NCI-H1105 (cell line): ENCODE results near the gene NKX3-2.

Experiments used
- DNase-seq: peaks from one replicate; lab custom pipeline; 2025; lab: John Stamatoyannopoulos, UW

The NKX3-2 gene

DNA sequence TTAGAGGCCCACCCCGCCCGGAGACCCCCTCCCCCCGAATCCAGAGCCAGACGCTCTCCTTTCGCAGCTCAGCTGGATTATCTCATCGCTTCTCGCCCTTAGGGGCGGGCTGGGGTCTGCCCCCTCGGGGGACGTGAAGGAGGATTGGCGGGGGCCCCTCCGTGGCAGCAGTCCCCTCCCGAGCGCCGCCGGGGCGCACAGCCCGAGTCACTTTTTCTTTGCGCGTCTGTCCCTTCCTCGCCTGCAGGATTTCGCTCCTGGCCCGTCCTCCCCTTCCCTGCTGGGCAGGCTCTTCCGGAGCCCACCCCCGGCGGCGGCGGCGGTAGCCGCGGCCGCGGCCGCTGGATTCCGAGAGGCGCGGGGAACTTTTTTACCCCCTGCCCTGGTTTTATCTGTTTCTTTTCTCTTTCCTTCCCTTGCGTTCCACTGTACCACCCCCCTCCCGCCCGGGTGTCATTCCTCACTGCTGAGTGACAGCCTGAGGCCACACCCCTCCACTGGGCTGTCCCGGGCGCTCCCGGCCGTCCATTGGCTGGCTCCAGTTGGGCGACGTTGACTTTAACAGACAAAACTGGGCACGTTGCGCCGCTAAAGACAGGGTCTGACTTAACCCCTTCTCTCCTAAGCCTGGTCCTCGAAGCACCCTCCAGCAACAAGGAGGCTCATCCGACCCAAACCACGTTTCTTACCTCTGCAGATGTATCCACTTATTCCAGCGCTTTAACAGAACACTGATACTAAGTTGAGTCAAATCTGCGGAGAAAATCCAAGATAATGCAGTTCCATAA is 492 bp upstream of the NKX3-2 start:
- peak; percentile 27 for DNase-seq

DNA sequence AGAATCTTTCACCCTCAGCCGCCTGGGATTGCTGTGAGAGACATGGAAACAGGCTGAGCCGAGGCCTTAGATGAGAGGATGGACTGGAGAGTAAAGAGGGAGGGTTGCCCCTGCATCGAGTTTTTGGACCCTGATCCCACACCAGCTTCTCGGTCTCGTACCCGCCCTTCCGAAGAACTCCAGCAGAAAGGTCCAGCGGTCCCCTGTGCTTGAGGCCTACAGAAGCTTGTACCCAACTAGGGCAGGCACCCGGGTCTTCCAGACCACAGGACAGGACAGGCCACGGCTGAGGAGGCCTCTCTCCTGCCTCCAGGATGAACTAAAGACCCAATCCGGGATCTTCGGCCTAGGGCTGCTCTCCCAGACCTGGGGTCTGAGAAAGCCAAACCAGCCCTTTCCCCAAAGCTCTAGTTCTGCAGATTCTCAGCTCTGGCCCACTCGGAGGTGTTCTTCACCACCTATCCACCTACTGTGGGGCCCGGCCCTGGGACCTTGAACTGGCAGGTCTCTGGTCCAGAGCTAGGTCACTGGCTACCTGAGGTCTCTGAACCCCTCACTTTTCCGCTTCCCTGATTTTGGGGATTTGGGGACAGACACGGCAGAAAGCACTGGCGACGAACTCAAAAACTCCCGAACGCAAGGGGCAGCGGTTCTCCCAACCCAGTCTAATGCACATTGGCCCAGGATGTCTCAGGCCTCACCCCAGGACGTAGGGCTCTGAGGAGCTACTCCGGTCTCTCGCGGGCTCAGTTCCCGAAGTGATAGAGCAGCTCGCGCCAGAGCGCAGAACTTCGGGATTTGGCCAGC is 1.1 kb downstream of the NKX3-2 start:
- DNase-seq, result no peak

DNA sequence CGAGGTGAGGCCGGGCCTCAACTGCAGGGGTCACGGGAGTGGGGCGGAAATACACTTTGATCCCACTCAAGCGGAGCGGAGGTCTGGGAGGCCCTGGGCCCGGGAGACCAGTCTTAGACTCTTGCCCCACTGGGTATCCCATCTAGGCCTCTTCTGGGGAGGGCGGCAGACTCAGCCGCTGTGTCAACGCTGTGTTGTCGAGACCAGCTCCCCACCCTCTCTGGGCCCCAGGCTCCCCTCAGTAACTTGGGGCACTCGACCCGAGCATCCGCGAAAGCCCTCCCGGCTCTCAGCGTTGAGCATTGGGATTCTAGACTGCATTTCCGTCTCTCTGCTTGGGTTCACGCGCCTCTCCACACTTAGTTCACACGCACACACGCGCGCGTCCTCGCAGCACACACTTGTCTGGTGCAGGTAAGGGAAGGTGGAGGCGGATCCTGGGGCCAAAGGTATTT is 1.7 kb downstream of the NKX3-2 start:
- DNase-seq, result no peak

DNA sequence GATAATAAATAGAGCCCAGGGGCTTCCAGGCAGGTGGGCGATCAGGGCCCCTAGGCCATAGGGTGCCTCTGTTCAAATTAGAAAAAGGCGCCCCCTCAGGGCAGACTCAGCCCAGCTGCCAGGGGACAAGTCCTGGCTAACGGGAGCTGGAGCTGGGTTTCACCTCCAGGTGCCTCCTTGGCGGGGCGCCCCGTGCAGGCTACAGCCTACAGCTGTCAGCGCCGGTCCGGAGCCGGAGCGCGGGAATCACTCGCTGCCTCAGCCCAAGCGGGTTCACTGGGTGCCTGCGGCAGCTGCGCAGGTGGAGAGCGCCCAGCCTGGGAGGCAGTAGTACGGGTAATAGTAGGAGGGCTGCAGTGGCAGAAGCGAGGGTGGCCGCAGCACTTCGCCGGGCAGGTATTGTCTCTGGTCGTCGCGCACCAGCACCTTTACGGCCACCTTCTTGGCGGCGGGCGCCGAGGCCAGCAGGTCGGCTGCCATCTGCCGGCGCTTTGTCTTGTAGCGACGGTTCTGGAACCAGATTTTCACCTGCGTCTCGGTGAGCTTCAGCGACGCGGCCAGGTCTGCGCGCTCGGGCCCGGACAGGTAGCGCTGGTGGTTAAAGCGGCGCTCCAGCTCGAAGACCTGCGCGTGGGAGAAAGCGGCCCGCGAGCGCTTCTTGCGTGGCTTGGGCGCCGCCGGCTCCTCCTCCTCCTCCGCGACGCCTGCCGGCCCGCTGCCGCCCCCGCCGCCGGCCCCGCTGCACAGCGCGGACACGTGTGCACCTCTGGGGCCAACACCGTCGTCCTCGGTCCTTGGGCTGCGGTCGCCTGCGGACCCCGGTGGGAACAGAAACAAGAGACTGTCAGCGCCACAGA is 2.4 kb downstream of the NKX3-2 start:
- no peak for DNase-seq

DNA sequence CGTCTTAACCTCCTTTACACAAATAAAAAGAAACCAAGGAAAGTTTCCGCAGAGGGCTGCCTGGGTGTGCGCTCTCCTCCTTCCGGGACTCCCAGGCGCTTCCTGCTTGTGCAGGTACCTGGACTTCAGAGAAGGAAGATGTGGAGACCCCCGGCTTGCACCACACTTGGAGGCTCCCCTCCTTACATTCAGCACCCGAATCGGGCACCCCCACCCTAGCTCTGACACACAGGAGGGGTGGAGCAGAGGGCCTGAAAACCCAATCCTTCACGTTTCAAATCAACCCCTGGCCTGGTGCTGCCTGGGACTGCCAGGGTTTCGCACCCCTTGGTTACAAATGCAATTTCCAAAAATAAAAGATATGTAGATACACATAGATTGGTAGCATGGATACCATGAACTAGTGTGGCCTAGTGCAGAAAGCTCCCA is 3.1 kb downstream of the NKX3-2 start:
- no peak for DNase-seq

DNA sequence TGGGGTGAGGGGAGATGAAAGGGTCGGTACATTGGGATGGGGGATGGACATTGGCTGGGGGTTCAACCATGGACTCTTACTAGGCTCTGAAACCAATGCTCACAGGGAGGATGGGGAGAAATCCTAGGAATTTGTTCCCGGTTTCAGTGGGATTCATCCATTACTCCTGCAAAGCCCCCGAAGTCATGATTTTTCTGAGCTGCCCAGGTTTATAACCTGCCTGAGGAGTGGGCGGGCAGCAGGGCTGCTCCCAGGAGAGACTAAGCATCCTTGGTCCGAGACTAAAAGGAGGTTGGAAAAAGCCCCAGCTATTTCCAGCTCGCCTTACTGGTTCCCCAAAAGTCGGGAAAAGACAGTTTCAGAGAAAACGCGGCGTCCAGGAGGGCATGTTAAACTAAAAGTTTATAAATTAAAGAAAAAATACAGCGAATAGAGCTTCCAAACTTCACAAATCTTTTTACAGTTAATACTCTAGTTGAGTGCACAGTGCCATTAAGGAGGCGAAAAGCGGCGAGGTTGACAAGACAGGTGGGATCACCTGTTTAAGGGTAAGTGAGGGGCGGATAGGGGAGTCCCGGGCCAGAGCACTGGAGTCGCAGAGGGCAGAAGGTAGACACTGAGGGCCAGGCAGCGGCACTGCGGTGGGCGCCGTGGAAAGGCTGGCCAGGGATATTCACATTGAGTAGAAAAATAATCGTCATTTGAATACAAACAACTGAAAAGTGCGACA is 3.7 kb downstream of the NKX3-2 start:
- DNase-seq, result no peak

DNA sequence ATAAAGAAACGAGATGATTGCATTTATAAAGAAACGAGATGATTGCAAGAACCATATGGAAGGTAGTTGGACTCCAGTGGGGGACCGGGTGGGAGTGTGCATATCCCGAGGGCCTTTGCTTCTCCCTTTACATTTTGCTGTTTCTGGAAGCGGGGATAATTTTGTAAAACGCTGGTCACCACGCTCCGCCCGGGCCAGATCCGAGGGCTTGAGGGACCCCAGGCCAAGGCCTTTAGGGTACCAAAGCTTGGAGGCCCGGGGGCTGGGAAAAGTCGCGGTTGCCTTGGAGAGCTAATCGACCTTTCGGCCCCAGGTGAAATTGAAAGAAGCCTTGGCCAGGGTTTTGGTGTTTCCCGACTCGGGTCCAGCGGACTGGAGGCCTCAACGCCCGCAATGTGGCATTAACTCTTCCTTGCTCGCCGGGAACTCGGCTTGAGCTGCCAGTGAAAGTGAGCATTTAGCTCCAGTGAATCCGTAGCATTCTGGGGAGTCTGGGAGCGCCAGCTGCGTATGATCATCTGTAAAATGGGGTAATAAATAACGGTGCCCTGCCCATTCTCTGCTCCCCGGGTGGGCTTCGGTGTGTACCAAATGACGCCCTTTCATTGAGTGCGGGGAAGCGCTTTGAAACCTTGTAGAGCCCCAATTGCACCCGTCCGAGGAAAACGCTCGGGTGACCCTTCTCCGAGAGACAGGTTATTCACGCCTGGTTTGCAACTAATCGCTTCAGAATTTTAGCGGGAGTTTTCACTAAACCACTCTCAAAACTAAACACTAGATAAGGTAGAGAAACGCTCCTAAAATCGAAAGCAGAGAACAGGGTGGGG is 4.5 kb downstream of the NKX3-2 start:
- no peak for DNase-seq

DNA sequence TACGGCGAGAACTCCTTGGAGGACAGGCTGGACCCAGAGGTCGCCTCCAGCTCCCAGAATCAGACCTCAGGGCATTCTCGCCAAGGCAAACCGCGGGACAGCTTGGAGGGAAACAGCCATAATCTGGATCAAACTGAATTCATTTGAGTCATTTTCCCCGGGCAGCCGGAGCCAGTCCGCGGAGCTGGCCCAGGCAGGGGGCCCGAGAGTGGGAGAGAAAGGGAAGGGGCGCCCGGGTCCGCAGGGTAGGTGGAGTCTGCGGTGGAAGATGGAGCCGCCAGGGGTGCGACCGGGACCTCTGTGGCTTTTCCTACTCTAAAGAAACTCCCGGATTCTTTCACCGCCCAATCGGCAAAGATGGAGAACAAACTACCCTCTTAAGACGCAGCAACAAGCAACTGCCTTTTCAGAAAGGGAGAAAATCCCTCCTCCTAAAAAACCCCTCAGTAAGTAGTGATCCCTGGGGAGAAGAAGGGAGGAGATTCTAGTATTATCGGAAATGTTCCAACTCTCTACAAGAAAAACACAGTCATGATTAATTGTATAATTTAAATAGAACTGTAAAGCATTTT is 5.2 kb downstream of the NKX3-2 start:
- DNase-seq, result no peak

DNA sequence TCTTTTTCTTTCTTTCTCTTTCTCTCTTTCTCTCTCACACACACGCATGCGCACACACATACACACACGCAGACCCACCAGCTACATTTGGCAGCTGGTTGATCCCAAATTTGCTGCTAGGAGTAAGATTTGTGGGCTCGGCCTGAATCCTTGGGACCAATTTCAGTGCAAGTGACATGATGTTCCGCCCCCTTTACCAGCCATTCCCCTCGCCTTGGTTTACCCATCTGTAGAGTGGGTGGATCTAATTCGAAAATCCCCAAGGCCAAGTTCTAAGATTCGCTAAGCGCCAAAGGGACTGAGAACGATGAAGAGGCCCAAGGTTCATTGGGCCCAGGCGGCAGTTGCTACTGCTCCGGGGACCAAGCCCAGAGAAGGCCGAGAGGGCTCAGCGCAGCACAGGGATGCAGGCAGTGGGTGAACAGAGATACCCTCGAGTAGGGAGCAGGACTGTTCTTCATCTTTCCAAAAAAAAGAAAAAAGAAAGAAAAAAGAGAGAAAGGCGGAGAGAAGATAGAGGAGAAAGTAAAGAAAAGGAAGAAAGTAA is 5.8 kb downstream of the NKX3-2 start:
- no peak for DNase-seq

DNA sequence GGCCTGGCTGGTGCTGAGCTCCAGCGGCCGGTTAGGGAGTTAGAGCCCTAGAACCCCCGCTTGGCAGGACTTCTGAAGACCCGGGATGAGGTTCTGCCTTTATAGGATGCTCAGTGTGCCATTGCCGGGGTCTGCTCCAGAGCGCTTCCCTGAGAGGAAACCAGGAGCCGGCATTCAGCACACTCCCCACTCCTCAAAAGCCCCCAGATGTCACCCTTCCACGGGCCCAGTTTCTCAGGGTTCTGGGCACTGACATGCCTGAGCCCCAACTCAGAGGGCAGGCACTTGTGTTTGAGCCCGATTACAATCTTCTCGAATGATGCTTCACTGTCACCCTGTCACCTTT is 6.5 kb downstream of the NKX3-2 start:
- no peak for DNase-seq

DNA sequence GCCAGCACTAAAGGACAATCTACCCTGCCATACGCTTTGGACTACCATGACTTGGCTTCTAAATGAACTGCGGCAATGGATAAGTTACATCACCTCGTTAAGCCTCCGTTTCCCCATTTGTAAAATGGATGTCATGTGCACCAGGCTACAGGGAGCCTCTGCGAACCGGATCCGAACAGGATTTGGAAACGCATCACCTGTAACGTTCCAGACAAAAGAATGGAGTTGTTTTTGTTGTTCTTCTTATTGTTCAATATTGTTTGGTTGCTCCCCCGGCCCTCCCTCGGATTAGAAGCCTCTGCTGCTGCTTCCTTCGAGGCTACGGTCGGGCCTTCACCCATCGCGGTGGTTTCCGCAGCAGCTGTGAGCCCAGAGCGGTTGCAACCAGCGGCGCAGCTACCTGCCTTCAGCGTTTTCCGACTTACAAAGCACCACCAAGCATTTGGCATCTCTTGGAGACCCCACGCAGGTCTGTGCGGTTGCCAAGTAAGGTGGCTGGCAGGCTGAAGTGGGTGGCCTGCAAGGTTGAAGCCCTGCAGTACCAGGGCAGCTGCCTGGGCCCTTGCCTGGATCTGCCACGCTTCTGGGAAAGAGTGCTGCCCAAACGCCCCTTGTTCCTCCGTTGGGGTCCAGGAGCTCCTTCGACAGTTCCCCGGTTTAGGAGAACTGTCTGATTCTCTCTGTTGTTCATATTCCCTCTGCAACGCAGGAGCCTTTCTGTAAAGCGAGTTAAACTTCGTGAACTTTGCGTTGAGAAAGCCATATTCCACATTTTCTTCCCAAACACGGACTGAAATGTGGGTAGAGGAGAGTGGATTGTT is 7.1 kb downstream of the NKX3-2 start:
- DNase-seq, result no peak

DNA sequence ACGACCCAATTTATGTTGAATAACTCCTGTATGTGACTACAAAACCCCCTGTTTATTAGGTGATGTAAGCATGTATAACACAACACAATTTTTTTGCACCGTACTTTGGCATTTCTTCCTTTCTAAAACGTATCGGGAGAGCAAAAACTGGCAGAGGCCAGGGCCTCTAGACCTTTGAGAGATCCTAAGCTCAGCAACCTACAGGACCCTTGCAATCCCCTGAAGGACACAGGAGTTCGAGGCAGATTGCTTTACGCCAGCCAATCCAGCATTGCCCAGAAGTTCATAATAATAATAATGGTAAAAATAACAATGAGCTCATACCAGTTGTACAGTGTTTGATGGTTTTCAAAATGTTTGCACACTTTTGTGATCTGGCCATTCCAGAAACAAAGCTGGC is 7.7 kb downstream of the NKX3-2 start:
- DNase-seq, result no peak

DNA sequence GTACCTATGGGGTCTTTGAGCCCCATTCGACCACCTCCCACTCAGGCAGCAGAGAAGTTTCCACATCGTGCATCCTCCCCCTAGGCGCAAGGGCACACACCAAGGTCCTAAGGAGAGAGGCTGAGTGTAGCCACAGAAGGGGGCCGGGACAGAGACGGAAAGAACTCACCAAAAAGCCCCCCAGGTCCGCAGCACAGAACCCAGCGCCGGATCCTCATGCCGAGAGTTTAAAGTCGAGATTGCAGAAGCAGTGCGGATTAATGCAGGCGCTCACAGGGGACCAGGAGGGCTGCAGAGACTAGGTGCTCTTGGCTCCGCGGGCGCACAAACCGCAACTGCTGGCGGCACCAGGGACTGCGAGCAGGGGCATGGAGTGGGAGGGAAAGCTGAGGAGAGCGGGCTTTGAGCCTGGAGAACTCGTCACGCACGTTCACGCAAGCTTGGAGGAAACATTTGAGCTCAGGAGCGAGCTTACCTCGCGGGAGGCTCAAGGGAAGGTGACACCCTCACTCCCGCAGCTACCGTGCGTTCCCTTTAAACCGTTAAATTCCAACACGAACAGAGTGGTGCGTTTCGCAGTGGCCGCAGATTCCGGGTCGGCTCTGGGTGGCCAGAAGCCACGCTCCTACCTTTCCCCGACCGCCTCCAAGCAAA is 8.5 kb downstream of the NKX3-2 start:
- no peak for DNase-seq

DNA sequence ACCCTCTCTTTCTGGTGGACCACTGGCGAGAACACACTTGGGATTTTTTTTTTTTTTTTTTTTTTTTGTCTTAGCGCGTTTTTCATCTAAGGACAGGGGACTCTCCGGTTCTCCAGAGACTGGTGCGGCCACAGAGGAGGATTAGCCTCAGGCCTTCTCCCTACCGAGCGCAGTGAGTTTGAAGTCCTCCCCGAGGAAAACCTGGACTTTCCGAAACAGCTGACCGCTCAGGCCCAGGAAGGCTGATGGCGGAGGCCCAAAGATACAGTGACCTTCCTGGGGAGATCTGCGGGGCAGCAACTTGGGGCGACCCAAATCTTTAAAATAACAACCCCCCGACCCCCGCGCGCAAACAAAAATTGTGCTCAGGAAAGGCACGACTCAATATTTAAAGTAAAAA is 9.2 kb downstream of the NKX3-2 start:
- DNase-seq, result no peak

DNA sequence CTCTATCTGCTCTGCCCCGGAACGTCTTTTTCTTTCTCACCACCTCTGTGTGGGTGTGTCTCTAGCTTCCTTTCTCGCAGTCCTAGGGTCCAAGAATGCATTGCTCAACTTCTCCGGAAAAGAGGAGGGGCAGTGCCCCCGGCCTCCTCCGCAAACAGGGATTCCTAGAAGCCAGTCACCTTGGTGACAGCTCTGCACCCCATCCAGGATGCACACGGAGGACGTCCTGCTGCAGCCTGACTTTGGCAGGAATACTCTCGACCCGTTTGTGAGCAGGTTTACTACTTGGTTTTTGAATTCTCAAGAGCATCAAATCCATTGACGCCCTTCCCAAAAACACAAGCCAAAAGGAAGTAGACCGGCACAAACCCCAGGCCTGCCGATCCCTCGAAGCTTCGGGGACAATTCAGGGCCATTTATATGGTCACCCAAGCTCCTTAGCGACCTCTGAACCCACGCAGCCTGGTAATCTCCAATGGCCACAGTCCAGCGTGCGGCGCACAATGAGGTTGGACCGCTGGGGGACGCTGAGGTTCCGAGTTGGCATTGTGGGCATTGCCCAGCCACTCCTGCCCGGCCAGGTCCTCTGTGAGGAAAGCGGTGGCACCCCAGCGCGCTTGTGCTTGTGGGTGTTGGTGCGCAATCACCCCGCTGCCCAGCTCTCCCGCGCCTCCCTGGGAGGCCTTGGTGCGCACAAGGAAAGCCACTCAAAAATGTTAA is 9.8 kb downstream of the NKX3-2 start:
- no peak for DNase-seq

DNA sequence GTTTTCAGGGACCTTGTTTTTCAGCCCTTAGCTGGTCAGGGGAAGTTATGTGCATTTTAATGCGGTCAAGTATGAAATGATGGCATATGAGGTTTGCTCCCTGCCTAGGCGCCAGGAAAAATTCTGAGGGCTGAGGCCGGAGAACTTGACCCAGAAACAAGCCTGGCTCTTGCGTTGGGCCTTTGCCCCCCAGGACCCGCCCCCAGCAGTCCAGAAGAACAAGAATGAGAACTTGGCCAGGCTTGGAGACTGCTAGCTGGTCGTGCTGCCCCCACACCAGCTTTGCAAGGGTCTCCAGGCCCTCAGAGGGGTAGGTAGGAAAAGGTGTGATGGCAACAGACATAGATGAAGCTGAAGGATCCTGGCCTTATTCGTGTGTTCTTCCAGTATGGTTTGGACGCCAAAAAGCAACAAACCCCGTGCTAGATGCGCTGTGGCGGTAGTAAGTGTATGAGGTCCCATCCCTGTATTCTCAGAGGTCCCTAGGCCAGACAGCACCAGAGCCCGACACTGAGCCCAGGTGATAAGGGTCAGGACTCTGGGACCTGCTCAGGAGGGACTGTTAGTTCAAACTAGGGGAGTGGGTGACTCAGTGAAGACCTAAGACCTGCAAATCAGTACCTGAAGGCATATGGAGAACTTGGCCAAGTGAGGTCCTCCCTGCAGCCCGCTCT is 10.5 kb downstream of the NKX3-2 start:
- DNase-seq, result no peak

DNA sequence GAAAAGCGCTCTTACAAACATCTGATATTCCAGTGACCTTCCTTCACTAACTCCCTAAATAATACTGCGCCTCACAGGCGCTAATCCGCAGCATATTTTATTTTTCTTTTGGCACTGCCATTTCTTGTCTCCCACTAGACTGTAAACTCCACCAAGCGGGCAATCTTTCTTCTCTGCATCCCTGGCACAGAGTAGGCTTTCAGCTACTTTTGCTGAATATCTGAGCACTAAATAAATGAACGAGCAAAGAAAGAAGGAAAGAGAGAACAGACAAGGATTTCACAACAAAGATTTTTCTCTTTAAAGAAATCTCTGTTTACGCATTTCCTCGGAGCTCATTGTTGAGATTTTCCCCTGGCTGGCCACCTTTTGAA is 12.7 kb downstream of the NKX3-2 start:
- no peak for DNase-seq
